Fibroblast of skin of right biceps (primary cell): Measurements from ENCODE around the gene USP3.

ENCODE experiments used
- DNase-seq: peaks from one replicate; pipeline ENCODE4 v3.0.0-alpha.2; 2013

USP3 gene

GRCh38 chr15:63504247-63504978, at the start of gene USP3:
TSS of gene USP3 (plus strand) at chr15:63504593. CDS start at chr15:63504740, 147 bp downstream.
- peak; percentile 96 for DNase-seq

- no peak for DNase-seq
Measured at GRCh38 chr15:63456258-63456657, 48.1 kb upstream of the USP3 start.

- DNase-seq = no peak
Measured at GRCh38 chr15:63457379-63457778, 47.0 kb upstream of the USP3 start.

GRCh38 chr15:63458026-63458425, 46.4 kb upstream of the USP3 start:
- no peak for DNase-seq

GRCh38 chr15:63458794-63459395, 45.5 kb upstream of the USP3 start:
- no peak for DNase-seq

GRCh38 chr15:63460210-63461155, 43.9 kb upstream of the USP3 start:
- DNase-seq = no peak

- no peak for DNase-seq
Measured at GRCh38 chr15:63461230-63461985, 43.0 kb upstream of the USP3 start.

- peak; percentile 60 for DNase-seq
Measured at GRCh38 chr15:63462088-63462487, 42.3 kb upstream of the USP3 start.

GRCh38 chr15:63463036-63463435, 41.4 kb upstream of the USP3 start:
- no peak for DNase-seq

- no peak for DNase-seq
Measured at GRCh38 chr15:63463793-63464192, 40.6 kb upstream of the USP3 start.

- DNase-seq = peak; percentile 61
Measured at GRCh38 chr15:63465104-63465503, 39.3 kb upstream of the USP3 start.

GRCh38 chr15:63466378-63467192, 37.8 kb upstream of the USP3 start:
- DNase-seq = peak; percentile 64

- DNase-seq = no peak
Measured at GRCh38 chr15:63469190-63469589, 35.2 kb upstream of the USP3 start.

- DNase-seq = no peak
Measured at GRCh38 chr15:63469984-63470383, 34.4 kb upstream of the USP3 start.

GRCh38 chr15:63473007-63473748, 31.2 kb upstream of the USP3 start:
- no peak for DNase-seq

- DNase-seq = no peak
Measured at GRCh38 chr15:63473749-63473998, 30.7 kb upstream of the USP3 start.

GRCh38 chr15:63473999-63474809, 30.2 kb upstream of the USP3 start:
- peak; percentile 61 for DNase-seq

- no peak for DNase-seq
Measured at GRCh38 chr15:63474810-63475316, 29.5 kb upstream of the USP3 start.

GRCh38 chr15:63475707-63476106, 28.7 kb upstream of the USP3 start:
- no peak for DNase-seq

GRCh38 chr15:63476229-63476632, 28.2 kb upstream of the USP3 start:
- peak; percentile 98 for DNase-seq
